ENCODE measurements around the gene NDUFS7. TPM values are rescaled to one million over a fixed set of nuclear protein-coding genes. Genes with fewer than 3 reads are reported as not detected.

Gene NDUFS7
- total RNA-seq, 3 donors from 2014 or later (not counting 1 experiment from before 2014, with no cell fraction given): 60.8 to 67.9 (median 66.6) TPM

- Mint-ChIP-seq H3K36me3 (no peaks in the 10 kb centered on the region), H3K9me3 (no peaks in the 10 kb centered on the region), H3K4me1 (peaks cover 5 to 6% of the 10 kb centered on the region in 2 donors), H3K27me3 (ENCODE audit: low read depth in 2 of 2) (peaks cover 1 to 3% of the 10 kb centered on the region in 2 donors), H3K4me3 (no peak overlapping the region), H3K27ac (no peak overlapping the region)
- peaks cover 6% of the 10 kb centered on the region for H3K4me1 ChIP-seq (ENCODE audit: control insufficient read depth, insufficient read depth, low read length)
- intact Hi-C loops (cut with micrococcal nuclease): no loop called here
- no peaks in the 10 kb centered on the region for H3K9me3 ChIP-seq (ENCODE audit: control insufficient read depth, insufficient read depth, low read length)
- no peaks in the 10 kb centered on the region for H3K27me3 ChIP-seq (ENCODE audit: control insufficient read depth, insufficient read depth, low read length)
- peaks cover 8% of the 10 kb centered on the region for H3K36me3 ChIP-seq (ENCODE audit: control insufficient read depth, insufficient read depth, low read length)
- H3K4me3 ChIP-seq (ENCODE audit: low read length): no peak overlapping the region
- no peak for TF ChIP-seq CTCF (IDR thresholded peaks at IDR 0.05)
- no peak overlapping the region for H3K27ac ChIP-seq (ENCODE audit: low read length)
- ATAC-seq (no peak), DNase-seq (no peak)
- 92% methylated on average over 33 of the region's 33 CpGs for WGBS (ENCODE audit: insufficient coverage)
Observed at GRCh38 chr19:1377965-1378785, 5.5 kb upstream of the NDUFS7 start.

GRCh38 chr19:1379126-1379905 lies 4.4 kb upstream of the NDUFS7 start:
- Mint-ChIP-seq H3K36me3 (no peaks in the 10 kb centered on the region), H3K27ac (no peak overlapping the region), H3K9me3 (no peaks in the 10 kb centered on the region), H3K4me3 (no peak overlapping the region), H3K27me3 (ENCODE audit: low read depth in 2 of 2) (peaks cover 6% of the 10 kb centered on the region in 2 donors), H3K4me1 (peaks cover 13 to 14% of the 10 kb centered on the region in 2 donors)
- Histone ChIP-seq H3K27ac (ENCODE audit: low read length) (no peak overlapping the region), H3K36me3 (ENCODE audit: control insufficient read depth, insufficient read depth, low read length) (peaks cover 3% of the 10 kb centered on the region), H3K4me3 (ENCODE audit: low read length) (no peak overlapping the region), H3K27me3 (ENCODE audit: control insufficient read depth, insufficient read depth, low read length) (no peaks in the 10 kb centered on the region), H3K9me3 (ENCODE audit: control insufficient read depth, insufficient read depth, low read length) (no peaks in the 10 kb centered on the region), H3K4me1 (ENCODE audit: control insufficient read depth, insufficient read depth, low read length) (peaks cover 10% of the 10 kb centered on the region)
- intact Hi-C loops (cut with micrococcal nuclease): no loop called here
- 91% methylated on average over 27 of the region's 27 CpGs for WGBS (ENCODE audit: insufficient coverage)
- ATAC-seq (no peak), DNase-seq (no peak)
- TF ChIP-seq CTCF (IDR thresholded peaks at IDR 0.05): no peak

GRCh38 chr19:1379961-1380489 lies 3.7 kb upstream of the NDUFS7 start:
- WGBS (ENCODE audit: insufficient coverage): 83% methylated on average over 11 of the region's 12 CpGs
- no peak overlapping the region for H3K4me3 Mint-ChIP-seq
- no peak for DNase-seq

More at GRCh38 chr19:1379961-1380489, 3.7 kb upstream of the NDUFS7 start:
- H3K27me3 Mint-ChIP-seq (ENCODE audit: low read depth in 2 of 2): peaks cover 6% of the 10 kb centered on the region in 2 donors
- Histone ChIP-seq H3K27me3 (ENCODE audit: control insufficient read depth, insufficient read depth, low read length) (no peaks in the 10 kb centered on the region), H3K27ac (ENCODE audit: low read length) (no peak overlapping the region), H3K4me3 (ENCODE audit: low read length) (no peak overlapping the region), H3K9me3 (ENCODE audit: control insufficient read depth, insufficient read depth, low read length) (no peaks in the 10 kb centered on the region), H3K4me1 (ENCODE audit: control insufficient read depth, insufficient read depth, low read length) (peaks cover 17% of the 10 kb centered on the region), H3K36me3 (ENCODE audit: control insufficient read depth, insufficient read depth, low read length) (peaks cover 3% of the 10 kb centered on the region)
- H3K36me3 Mint-ChIP-seq: no peaks in the 10 kb centered on the region
- peaks cover 17 to 19% of the 10 kb centered on the region in 2 donors for H3K4me1 Mint-ChIP-seq
- ATAC-seq: no peak
- TF ChIP-seq CTCF (IDR thresholded peaks at IDR 0.05): no peak
- H3K27ac Mint-ChIP-seq: no peak overlapping the region
- intact Hi-C loops (cut with micrococcal nuclease): no loop called here
- no peaks in the 10 kb centered on the region for H3K9me3 Mint-ChIP-seq

All from natural killer cell (primary cell).